GM19467 (cell line): ENCODE results near the gene MAN2C1.
"Not testable (repeated sequence)": the region's sequence is repeated elsewhere in the genome, so short reads cannot be mapped to it uniquely, and the experiment has no call there.

ENCODE experiments used
- ATAC-seq: cut with Tn5 transposase; IDR thresholded peaks from one replicate; pipeline ENCODE4 v1.9.1; 2021; ENCODE audit warnings: mild to moderate bottlenecking, moderate library complexity; ENCODE audit not compliant: unreplicated experiment

Gene MAN2C1

DNA sequence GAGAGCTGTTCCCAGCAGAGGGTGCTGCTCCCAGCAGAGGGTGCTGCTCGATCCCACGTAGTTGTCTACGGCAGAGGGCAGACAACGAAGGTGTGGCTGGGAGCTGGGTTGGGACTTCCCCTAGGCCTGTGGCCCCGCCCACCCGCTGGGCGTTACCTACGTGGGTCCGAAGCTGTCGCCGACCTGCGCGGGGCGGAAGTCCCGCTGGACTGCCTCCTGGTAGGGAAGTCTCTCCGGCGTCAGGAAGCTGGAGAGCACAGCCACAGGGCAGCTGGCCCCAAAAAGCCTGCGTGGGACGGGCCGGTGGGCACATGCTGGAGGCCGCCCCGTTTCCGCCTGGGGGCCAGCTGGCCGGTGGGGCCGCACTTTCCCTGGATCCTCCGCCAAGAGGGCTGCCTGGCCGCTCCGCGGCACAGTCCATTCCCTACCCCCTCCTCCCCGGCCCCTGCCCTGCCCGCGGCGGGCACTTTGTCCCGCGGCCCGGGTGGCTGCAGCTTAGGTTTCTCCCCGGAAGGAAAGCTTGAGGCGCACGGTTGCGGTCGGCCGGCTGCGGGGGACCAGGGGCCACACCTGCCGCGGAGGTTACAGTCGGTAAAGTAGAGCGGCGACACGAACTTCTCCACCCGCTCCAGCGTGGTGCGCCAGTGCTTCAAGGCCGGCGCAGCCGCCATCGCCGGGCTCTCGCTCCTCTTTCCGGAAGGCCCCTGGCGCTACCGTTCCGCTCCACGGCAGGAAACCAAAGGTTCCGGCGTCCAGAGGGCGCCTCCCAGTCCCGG lies at the start of gene MAN2C1:
MAN2C1 (minus strand) TSS at position 695 of the 776 bp plus-strand sequence; CDS start at position 671, 24 bp downstream.
- peak; percentile 85 for ATAC-seq

DNA sequence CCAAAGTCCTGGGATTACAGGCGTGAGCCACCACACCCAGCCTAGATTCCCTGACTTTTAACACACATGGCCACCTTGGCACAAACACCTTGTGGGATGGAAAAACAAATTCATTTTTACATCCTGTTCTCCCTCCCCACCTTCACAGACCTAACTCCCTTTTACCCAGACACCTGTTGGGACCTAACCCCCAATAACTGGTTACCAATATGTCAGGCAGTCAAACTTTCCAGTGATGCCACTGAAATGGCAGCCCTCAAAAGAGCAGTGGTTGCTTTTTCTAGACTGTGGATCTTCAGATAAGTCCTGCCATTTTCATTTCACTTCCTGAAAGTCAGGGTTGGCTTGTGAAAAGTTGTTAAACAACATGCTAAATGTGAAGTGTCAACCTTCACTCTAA lies 48.2 kb upstream of the MAN2C1 start:
- no peak for ATAC-seq

DNA sequence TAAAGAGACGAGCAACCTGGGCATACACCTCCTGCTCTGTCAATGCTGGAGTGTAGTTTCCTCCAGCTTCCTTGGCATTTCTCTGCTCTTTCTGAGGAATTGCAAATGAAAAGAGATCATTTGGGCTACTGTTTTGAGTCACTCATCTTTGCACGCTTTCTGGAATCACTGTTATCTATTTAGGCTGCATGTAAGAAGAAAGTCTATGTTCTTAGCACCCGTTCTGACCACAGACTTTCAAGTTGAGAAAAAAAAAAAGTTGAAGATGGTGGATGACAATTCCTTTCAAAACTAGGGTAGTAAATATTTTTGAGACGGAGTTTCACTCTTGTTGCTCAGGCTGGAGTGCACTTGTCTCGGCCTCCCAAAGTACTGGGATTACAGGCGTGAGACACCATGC lies 41.8 kb upstream of the MAN2C1 start:
- ATAC-seq: no peak

DNA sequence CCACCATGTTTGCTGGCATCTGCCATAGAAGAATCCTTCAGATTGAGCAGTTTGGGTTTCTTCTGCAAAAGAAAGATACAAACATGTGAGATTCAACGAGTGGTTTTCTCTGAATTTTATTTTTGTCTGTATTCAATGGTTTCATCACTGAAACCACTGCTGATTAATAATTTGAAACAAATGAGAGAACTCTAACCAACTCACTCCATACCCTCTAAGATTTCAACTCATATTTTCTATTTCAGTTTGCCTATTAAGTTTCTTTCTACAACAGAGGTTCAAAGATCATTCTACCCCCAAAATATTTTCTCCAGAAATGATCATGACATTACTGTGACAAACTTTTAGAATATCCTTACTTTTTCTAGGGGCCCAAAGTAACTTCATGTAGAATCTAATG lies 38.7 kb upstream of the MAN2C1 start:
- ATAC-seq: no peak

DNA sequence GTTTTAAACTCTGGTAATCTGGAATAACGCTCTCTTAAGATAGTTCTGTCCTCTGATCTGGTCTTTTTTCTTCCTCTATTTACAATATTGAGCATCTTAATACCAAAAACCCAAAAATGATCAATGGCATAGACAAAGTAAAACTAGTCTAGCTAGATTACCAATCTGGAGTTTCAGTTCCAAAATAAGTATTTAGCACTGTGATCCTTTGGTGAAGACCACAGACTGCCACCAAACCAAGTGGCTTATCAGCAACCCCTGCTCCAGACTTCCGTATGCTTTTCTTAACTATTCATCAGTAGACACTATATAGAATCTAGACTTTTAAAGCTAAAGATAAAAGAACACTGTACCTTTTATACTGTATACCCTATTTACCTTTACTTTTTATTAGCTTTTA lies 35.5 kb upstream of the MAN2C1 start:
- ATAC-seq: no peak

DNA sequence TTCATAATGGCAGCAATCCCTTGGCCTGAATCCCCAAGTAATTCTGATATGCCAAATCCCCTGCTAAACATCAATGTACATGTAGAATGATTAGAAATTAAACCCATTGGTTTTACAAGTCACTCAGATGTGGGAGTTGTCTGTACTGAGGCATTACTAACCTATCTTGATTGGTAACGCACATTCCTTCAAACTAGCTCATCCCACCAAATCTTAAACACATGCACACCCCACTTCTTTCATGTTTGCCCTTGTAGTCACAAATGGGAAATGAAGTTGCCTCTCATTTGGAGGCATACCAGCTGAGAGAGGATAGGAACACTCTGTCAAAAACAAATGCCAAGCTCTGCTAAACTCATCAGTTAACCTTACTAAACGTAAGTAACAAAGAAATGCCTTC lies 29.1 kb upstream of the MAN2C1 start:
- ATAC-seq: no peak

DNA sequence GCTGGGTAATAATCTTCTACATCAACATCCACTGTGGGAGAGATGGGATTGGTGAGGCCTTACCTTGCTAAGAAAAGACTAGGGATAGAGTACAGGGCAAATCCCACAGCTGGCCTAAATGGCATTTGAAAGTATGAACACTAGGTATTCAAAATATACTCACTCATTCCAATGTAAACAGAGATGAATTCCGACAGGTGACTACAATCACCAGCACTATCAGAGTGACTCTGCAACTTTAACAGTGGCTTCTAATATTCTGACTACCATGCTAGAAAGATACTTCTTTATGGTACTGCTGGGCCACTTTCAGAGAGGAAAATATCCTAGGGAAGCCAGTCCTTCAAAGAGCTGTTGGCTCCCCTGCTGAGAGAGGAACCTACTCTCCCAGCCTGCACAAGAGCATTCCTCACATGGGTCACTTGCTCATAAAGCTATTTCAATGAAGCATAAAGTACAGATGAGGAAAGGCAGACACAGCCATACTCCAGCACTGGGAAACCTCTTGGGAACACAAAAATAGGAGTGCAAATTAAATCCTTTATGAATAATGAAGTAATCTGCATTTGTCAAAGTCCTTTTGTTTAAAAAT lies 21.5 kb upstream of the MAN2C1 start:
- ATAC-seq: no peak

DNA sequence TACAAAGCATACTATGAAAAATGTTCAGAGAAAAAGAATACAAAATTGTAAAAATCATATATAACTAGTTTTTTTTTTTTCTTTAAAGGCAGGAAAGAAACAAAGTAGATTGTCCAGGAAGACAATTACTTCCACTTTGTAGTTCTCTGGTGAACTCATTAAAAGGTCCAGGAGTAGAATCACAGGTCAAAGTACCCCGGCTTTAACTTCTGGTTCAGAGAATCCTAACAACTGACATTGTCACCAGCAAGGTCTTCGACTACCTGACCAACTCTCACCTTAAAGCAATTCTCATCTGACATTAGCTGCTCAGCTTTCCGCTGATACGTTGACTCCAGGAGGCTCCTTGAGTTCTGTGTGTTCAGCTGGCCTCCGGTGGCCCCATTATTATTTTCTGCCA lies 15.6 kb upstream of the MAN2C1 start:
- ATAC-seq: not testable (repeated sequence)

DNA sequence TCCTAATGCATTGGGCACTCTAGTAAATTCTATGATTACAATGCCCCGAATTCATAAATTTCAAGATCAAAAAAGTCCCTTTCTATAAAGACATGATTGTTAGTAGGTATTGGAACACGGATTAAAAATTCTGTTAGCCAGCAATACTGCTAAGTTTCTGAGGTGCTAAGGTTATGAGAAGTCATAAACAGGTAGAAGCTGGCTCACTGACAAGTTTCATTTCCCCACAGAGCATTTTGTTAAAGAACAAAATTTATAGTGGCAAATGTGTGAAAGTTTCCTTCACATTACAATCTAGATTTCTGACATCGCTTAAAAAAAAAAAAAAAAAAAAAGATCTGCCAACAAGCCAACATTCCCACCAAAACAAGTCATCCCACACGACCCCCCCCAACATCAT lies 12.4 kb upstream of the MAN2C1 start:
- no peak for ATAC-seq

DNA sequence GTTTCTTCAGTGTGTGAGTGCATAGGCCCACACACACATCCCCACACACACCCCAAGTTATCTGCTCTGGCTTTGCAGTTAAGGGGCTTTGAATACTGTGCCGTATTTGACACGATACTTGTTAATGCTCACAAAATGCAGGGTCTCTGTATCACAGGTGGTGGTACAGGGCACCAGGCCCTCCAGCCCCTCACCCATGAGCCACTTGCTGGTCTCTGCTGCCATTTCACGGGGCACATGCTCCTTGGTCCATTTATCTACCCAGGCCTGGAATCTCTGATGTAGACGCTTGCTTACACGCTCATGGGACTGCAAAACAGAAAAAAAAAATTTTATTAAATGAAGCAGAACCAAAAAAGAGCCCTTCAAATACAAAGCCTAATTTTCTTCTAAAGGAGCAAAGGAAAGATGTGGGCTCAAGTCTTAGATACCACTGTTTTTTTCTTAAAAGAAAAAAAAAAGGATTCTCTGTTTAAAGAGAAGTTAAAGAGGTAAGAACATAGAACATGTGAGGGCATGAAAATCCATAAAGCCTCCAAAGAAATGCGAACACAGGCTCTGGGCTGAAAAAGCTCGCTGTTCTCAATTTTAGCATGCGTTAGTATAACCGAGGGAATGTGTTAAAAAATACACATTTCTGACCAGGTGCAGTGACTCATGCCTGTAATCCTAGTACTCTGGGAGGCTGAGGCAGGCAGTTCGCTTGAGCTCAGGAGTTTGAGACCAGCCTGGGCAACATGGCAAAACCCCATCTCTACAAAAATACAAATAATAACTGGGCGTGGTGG lies 3.7 kb upstream of the MAN2C1 start:
- no peak for ATAC-seq

DNA sequence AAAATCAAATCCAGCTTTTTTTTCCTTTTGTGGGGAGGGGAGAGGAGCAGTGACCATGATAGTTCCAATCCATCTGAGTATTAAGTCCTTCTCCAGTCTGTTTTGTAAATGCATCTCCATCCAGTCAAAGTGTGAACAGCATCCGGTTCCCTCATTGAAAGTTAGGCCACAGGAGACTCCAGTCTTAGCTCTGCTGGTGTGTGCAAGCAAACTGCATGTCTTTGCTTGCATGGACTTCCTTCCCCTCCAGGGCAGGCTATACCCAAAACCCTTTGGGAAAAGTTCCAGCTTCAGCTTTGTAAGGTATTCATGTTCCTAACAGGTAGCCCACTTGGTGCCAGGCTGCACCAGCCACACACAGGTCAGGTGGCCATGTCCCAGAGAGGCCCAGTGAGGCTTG lies 3.1 kb upstream of the MAN2C1 start:
- no peak for ATAC-seq

DNA sequence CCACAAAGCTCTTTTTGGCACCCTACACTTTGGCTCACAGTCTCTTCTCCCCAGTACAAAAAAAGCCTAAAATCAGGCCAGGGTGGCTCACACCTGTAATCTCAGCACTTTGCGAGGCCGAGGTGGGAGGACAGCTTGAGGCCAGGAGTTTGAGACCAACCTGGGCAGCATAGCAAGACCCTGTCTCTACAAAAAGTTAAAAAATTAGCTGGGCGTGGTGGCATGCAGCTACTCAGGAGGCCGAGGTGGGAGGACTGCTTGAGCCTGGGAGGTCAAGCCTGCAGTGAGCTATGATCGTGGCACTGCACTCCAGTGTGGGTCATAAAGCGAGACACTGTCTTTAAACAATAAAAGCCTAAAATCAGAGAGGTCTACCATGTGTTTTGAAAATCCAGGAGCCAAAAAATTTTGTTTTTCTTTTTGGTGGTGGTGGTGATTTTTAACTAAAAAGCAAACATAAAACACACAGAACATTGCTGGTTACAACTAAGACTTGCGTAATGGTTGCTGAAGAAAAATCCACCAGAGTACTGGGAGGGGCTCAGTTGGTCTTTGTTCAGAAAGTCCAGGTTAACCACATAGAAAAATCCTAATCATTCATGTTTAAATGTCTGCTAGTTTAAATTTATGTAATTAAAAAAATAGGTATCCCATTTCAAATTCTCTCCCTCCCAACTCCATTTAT lies 1.6 kb upstream of the MAN2C1 start:
- ATAC-seq: no peak

DNA sequence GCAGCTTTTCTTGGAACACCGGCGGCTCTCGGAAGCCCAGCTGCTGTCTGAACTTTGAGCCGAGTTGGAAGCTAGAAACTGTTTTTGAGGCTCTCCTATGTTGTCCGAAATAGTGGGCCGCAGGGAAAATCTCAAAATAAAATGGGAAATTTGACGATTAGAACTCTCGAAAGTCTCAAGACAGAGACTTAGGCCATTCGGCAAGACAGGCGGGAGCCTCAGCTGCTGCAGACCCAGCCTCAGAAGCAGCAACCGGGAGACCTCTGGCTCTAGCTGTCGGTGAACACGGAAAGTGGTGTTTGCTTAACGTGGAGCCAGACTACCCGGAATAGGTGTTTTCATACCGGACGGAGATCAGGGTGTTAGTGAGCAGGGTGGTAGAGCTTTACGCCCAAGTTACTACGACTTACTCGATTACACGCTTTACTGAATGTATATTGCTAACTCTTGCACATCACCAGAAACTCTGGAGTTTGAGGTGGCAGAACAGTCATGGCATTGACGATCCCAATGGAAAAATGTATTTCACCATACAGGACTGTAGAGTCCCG lies 357 bp upstream of the MAN2C1 start:
- no peak for ATAC-seq

DNA sequence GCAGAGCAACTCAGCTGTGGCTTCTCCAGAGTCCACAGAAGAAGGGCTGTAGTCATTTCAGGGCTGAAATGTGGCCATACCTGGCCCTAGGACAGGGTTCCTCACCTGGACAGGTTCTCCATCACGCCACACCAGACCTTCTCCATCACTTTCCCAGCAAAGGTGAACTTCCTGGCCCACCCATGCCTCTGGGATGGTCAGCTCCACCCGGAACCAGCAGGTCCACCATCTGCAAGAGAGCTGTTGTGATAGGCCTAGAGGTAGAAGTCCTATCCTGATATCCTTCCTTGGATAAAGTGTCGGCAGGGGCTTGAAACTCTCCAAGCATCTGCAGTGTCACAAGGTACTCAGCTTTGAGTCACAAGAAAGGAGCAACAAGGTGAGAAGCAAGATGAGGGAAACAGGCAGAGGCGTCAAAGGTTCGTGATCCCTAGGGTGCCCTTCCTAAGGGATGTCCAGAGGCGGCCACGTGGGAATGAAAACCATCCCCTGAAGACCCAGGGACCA lies 948 bp downstream of the MAN2C1 start:
- ATAC-seq: no peak

DNA sequence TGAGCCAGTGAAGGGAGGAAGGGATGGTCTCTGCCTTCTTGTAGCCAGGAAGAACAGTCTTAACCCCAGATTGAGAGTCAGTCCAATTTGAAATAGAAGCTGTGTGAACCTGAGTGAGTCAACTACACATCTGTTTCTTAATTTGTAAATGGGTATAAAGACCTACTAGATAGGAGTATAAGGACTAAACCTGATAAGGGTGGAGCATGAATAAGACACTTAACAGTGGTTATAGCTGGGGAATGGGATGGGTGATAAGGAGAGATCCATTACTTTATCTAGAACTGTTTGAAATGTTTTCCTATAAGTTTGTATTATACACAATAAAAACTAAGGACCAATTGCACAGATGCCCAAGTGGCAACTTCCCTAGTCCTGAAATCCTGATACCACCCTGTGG lies 1.4 kb downstream of the MAN2C1 start:
- ATAC-seq: no peak

DNA sequence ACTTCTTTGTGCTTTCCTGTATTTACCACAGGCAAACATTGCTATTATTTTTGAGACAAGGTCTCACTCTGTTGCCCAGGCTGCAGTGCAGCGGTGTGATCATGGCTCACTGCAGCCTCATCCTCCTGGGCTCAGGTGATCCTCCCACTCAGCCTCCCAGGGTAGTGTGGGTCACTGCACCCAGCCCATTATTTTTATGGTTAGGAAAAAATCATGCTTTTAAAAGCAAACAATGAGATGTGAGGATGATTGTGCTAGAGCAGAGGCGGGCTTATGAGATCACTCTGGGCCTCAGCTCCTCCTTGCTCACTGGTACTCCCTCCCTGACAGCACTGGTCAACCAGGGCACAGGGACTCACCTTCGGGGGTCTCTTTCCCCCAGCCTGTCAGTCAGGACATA lies 2.2 kb downstream of the MAN2C1 start:
- no peak for ATAC-seq

DNA sequence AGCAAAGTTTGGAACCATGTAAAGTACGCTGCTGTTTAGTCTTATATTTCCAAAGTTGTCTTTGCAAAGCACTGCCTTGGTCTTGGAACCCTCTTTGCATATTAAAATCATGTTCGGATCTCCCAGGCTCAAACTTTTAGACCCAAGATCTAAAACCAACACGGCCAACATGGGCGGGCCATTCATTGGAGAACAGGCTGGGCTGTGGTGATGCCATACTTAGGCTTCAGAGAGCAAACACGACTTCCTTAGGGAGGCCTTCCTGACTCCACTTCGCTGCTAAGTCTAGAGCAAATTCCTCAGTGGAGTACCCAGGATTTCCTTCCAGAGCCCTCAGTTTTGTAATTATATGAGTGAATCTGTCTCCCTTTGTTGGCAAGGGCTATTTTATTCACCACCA lies 3.5 kb downstream of the MAN2C1 start:
- ATAC-seq: no peak

DNA sequence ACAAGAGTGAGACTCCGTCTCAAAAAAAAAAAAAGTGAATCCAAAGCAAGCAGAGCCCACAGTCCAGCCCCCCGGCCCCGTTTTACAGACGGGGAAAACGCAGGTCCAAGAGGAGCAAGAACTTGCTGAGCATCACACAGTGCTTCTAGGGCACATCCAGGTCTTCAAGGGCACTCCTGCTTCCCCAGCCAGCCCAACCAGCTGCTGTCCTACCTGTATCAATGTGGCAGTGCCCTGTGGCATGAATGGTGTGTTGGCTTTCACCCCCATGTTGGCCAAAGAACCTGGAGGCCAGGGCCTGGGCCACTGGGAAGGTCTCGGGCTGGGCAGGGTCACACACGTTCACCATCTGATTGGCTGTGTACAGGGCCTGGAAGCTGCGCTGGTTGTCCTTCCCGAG lies 4.6 kb downstream of the MAN2C1 start:
- ATAC-seq: no peak

DNA sequence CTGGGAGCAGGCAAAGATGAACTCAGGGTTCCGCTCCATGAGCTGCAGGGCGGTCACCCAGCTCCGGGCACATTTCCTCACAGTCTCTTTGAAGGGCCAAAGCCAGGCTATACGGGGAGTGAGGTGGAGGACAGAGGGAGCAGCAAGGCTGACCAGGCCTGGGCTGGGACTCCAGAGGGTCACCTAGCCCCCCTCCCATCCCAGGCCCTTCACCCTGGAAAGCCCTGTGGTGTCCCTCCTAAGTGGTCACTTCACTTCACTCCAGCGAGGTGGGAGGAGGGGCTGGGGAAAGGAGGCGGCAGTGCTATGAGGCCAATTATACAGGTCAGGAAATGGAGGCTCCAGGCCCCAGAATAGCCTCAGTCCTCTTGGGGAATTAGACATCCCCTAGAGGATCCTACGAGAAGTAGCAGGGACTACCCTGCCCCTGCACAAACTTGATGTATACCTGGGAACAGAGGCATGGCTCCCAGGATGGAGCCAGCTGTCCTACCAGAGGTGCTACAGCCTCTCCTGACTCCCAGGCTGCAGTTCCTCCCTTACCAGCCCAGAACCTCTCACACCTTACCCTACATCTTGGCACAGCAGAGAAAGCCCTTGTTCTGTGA lies 5.7 kb downstream of the MAN2C1 start:
- no peak for ATAC-seq

DNA sequence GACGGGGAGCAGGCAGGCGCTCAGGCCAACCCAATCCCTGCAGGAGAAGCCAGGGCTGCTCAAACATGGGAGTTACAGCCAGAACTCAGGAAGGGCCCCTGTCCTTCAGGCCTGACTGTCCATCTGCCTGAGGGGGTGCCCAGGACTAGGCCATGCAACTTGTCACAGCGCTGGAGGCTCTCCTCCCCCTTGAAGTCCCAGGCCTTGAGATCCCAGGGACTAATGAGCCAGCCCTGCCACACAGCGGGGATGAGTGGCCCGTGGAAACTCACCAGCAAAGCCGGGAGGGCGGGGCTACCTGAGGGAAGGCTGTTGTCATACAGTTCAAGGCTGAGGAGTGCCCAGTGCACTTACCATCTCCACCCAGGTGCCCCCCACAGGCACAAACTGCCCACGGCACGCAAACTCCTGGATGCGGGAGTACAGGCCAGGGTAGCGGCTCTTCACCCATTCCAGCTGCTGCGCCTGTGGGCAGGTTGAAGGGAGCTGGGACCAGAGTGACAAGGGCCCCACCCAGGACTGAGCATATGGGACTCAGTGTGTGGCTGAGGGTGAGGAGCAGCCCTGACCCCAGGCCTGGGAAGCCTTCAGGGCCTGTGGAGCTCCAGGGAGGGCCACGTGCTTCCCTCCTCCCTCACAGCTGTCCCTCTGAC lies 6.3 kb downstream of the MAN2C1 start:
- no peak for ATAC-seq
